Adipocyte (in vitro differentiated cells): ENCODE results near the gene SMG6.
"Not testable (repeated sequence)": the region's sequence is repeated elsewhere in the genome, so short reads cannot be mapped to it uniquely, and the experiment has no call there.

ENCODE experiments used
- DNase-seq: peaks from one replicate; pipeline ENCODE4 v3.0.0-alpha.2; 2015; ENCODE audit warnings: low read depth
- H3K27me3 ChIP-seq: replicated peaks from 2 replicates; pipeline ENCODE4 v1.7.0; 2013; ENCODE audit warnings: mild to moderate bottlenecking, low read length, moderate library complexity; ENCODE audit not compliant: control insufficient read depth, insufficient read depth
- H3K36me3 ChIP-seq: 2 replicates; pipeline ENCODE4 v1.7.0; 2013; ENCODE audit warnings: low read length, mild to moderate bottlenecking, moderate library complexity; ENCODE audit not compliant: control insufficient read depth, insufficient read depth, severe bottlenecking
- H3K4me1 ChIP-seq: 2 replicates; pipeline ENCODE4 v1.7.0; 2013; ENCODE audit warnings: mild to moderate bottlenecking, low read length, moderate library complexity; ENCODE audit not compliant: control insufficient read depth, insufficient read depth
- H3K4me3 ChIP-seq: 2 replicates; pipeline ENCODE4 v1.7.0; 2013; ENCODE audit warnings: mild to moderate bottlenecking, low read length, moderate library complexity
- H3K9ac ChIP-seq: 2 replicates; pipeline ENCODE4 v1.7.0; 2013; ENCODE audit warnings: mild to moderate bottlenecking, low read length, moderate library complexity
- H3K9me3 ChIP-seq: 2 replicates; pipeline ENCODE4 v1.7.0; 2013; ENCODE audit warnings: mild to moderate bottlenecking, low read length, moderate library complexity; ENCODE audit not compliant: control insufficient read depth

Gene SMG6

DNA sequence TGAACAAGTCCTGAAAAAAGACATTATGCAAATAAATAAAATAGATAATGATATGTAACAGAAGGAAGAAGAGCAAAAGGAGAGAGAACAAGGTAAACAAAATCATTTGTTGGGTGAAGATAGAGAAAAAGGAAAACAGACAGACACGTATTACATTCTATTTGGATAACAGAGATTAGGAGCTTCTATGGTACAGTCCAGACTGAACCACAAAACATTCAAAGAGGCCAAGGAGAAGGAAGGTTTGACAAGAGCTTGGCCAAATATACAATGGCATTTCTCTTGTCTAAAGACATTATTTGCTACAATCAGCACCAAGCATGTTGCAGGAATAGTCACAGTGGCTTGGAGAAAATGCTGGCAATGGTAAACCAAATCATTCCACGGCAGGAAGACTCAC, 29.2 kb downstream of the SMG6 start:
- no peak for DNase-seq
- no peak overlapping the region for H3K9ac ChIP-seq
- H3K4me1 ChIP-seq = peaks cover 8% of the 10 kb centered on the region
- H3K27me3 ChIP-seq = no peaks in the 10 kb centered on the region
- no peak overlapping the region for H3K4me3 ChIP-seq
- H3K9me3 ChIP-seq = no peaks in the 10 kb centered on the region
- H3K36me3 ChIP-seq = peaks cover 29% of the 10 kb centered on the region

GRCh38 chr17:2271985-2272702, 31.4 kb downstream of the SMG6 start:
- Histone ChIP-seq H3K4me1 (peaks cover 8% of the 10 kb centered on the region), H3K36me3 (peaks cover 17% of the 10 kb centered on the region), H3K4me3 (no peak overlapping the region), H3K9me3 (no peaks in the 10 kb centered on the region), H3K27me3 (no peaks in the 10 kb centered on the region), H3K9ac (no peak overlapping the region)
- DNase-seq = no peak

GRCh38 chr17:2267354-2267753, 36.2 kb downstream of the SMG6 start:
- Histone ChIP-seq H3K4me3 (no peak overlapping the region), H3K36me3 (peaks cover 20% of the 10 kb centered on the region), H3K4me1 (peaks cover 34% of the 10 kb centered on the region), H3K9ac (no peak overlapping the region), H3K9me3 (no peaks in the 10 kb centered on the region), H3K27me3 (no peaks in the 10 kb centered on the region)
- no peak for DNase-seq

DNA sequence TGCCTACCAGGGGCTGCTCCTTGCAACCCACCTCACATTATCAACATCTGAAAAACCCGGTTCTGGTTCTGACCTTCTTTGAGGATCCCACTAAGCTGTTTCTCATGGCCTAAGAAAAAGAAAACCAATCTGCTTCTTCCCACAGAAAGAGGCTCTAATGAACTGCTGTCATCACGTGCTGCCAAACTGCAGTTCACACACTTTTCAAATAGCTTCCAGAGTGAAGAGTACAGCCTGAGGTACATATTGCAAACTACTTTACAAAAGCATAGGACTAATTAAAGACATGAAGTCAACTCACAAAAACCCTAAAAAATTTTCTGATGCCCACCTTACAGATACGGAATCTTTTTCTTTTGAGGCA, 36.7 kb downstream of the SMG6 start:
- no peaks in the 10 kb centered on the region for H3K9me3 ChIP-seq
- H3K27me3 ChIP-seq = no peaks in the 10 kb centered on the region
- H3K4me1 ChIP-seq = peaks cover 36% of the 10 kb centered on the region
- H3K4me3 ChIP-seq = no peak overlapping the region
- peaks cover 20% of the 10 kb centered on the region for H3K36me3 ChIP-seq
- no peak for DNase-seq
- H3K9ac ChIP-seq = no peak overlapping the region

GRCh38 chr17:2266045-2266864, 37.3 kb downstream of the SMG6 start:
- H3K4me3 ChIP-seq = no peak overlapping the region
- no peaks in the 10 kb centered on the region for H3K27me3 ChIP-seq
- H3K4me1 ChIP-seq = peaks cover 42% of the 10 kb centered on the region
- H3K36me3 ChIP-seq = peaks cover 20% of the 10 kb centered on the region
- DNase-seq = no peak
- no peak overlapping the region for H3K9ac ChIP-seq
- H3K9me3 ChIP-seq = no peaks in the 10 kb centered on the region

GRCh38 chr17:2265166-2265565, 38.4 kb downstream of the SMG6 start:
- H3K36me3 ChIP-seq = peaks cover 20% of the 10 kb centered on the region

GRCh38 chr17:2264067-2264860, 39.3 kb downstream of the SMG6 start:
- Histone ChIP-seq H3K27me3 (no peaks in the 10 kb centered on the region), H3K9ac (peak overlapping the region; percentile 35), H3K9me3 (no peaks in the 10 kb centered on the region), H3K4me1 (peaks cover 43% of the 10 kb centered on the region), H3K36me3 (peaks cover 20% of the 10 kb centered on the region), H3K4me3 (peak overlapping the region; percentile 36)
- no peak for DNase-seq

More at GRCh38 chr17:2265166-2265565, 38.4 kb downstream of the SMG6 start:
- not testable (repeated sequence) for H3K9ac ChIP-seq, H3K4me3 ChIP-seq, DNase-seq, H3K27me3 ChIP-seq, H3K9me3 ChIP-seq
- peaks cover 38% of the 10 kb centered on the region for H3K4me1 ChIP-seq

DNA sequence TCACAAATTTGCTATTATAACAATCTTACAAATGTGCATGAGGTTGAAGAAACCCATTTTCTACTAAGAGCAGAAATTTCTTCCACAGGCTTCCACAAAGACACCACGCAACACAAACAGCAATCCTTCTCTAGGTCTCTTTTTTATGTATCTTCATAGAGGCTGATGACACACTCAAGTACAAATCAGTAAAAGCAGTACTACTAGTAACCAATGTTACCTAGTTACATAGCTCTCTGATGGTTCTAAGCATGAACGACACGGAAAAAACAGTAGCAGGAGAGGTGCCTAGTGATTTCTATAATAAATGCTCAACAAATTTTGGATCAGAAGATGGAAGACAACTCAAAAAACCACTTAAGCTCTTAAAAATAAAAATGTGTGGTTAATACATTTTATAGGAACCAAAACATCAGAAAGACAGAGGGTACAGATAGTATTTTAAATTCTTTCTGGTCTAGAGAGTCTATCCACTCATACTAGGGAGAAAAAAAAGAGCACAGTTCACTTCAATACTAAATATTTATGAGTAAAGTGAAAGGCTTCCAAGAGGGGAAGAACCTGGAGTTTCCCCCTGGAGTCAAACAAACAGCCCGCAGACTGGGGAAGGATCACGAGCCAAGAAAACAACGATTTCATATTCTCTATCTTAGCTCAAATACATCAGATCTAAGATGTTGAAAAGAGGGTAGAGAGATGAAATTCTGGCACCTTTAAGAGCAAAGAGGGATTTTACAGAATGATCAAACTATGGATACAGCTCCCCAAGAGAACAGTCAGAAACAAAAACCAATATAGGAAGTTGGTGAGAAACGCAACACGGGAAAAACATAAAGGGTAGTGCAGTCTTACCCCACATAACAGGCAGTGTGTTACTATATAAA, 40.2 kb downstream of the SMG6 start:
- Histone ChIP-seq H3K27me3 (no peaks in the 10 kb centered on the region), H3K9me3 (no peaks in the 10 kb centered on the region), H3K4me1 (peaks cover 43% of the 10 kb centered on the region), H3K4me3 (peak overlapping the region; percentile 36), H3K36me3 (peaks cover 20% of the 10 kb centered on the region), H3K9ac (peak overlapping the region; percentile 35)
- no peak for DNase-seq

DNA sequence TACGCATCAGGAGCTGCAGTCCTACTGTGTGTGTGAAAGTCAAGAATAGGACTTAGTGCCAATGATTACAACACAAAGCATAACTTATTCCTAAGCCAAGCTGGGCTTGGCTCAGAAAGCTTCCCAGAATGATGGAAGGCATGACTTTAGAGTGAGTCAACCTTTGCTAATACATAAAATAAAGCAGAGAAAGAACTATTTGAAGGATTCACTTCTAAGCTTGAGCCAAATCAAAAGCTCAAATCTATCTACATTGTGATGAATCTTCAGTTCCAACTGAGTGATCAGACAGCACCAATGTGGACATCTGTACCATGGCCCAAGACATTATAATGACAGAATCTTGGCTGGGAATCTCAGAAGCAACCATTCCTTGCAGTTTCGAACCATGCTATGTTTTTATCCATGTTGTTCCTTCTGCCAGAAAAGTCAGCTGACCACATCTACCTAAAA, 41.4 kb downstream of the SMG6 start:
- Histone ChIP-seq H3K9me3 (no peaks in the 10 kb centered on the region), H3K27me3 (no peaks in the 10 kb centered on the region), H3K9ac (no peak overlapping the region), H3K4me3 (no peak overlapping the region), H3K4me1 (peaks cover 43% of the 10 kb centered on the region), H3K36me3 (peaks cover 15% of the 10 kb centered on the region)
- DNase-seq = peak; percentile 88

DNA sequence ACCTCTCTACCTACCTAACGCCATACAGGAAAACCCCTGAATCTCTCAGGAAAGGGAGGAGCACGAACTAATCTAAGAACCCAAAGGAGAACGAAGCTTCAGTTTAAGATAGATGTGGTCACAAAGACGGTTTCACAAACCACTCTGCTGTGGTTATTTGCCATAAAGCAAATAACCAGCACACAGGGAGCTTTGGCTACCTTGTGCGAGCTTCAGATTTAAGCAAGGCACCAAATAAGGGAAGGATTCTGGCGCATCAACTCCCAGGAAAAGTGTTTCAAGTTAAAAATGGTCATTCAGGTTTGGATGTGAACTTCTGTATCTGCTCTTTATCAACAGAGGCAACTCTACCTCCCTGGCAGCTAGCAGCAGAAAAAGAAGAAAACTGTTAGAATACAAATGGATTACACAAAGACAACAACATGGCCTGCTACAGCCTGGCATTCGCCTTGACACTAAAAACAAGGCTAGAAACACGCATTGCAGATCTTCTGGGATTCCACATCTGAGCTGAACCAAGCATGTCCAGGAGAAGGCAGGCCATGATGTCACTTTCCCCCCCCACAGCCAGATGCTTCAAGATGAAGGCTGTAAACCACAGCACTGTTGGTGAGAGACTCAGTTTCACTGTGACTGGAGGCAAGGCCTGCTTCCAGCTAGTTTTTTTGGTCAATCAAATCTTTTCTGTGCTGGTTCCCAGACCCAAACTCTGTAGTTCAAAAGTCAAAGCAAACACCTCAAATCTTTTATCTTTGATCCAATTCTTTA, 43.6 kb downstream of the SMG6 start:
- H3K4me3 ChIP-seq = no peak overlapping the region
- no peaks in the 10 kb centered on the region for H3K36me3 ChIP-seq
- H3K9me3 ChIP-seq = no peaks in the 10 kb centered on the region
- no peak overlapping the region for H3K9ac ChIP-seq
- peaks cover 43% of the 10 kb centered on the region for H3K4me1 ChIP-seq
- no peaks in the 10 kb centered on the region for H3K27me3 ChIP-seq
- no peak for DNase-seq
